ACC112 (cell line): Measurements from ENCODE around the gene POLN.
"Not testable (repeated sequence)": the region's sequence is repeated elsewhere in the genome, so short reads cannot be mapped to it uniquely, and the experiment has no call there.

Experiments
- H2AFZ ChIP-seq: fragments of 200-600 bp; sonication (generic); one replicate; pipeline ENCODE4 v1.6.0; 2017; ENCODE audit warnings: antibody characterized with exemption, low read length; ENCODE audit not compliant: unreplicated experiment
- H3K27ac ChIP-seq: fragments of 200-600 bp; sonication (generic); 2 replicates; pipeline ENCODE4 v1.5.1; 2014; ENCODE audit warnings: low read depth, mild to moderate bottlenecking, antibody characterized with exemption, low read length, moderate library complexity
- H3K27me3 ChIP-seq: fragments of 200-600 bp; sonication (generic); 2 replicates; pipeline ENCODE4 v1.6.1; 2014; ENCODE audit warnings: mild to moderate bottlenecking, antibody characterized with exemption, low read length, moderate library complexity, mixed read lengths; ENCODE audit not compliant: insufficient read depth
- H3K36me3 ChIP-seq: fragments of 200-600 bp; sonication (generic); 2 replicates; pipeline ENCODE4 v1.6.1; 2016; ENCODE audit warnings: mild to moderate bottlenecking, antibody characterized with exemption, low read length, moderate library complexity, mixed read lengths; ENCODE audit not compliant: insufficient read depth
- H3K4me1 ChIP-seq: fragments of 200-600 bp; sonication (generic); one replicate; pipeline ENCODE4 v1.6.1; 2016; ENCODE audit warnings: low read length, mixed read lengths; ENCODE audit not compliant: insufficient read depth, unreplicated experiment, control insufficient read depth
- H3K4me3 ChIP-seq: fragments of 200-600 bp; sonication (generic); 2 replicates; pipeline ENCODE4 v1.5.1; 2014; ENCODE audit warnings: mild to moderate bottlenecking, low read depth, low read length
- H3K79me2 ChIP-seq: fragments of 200-600 bp; sonication (generic); one replicate; pipeline ENCODE4 v1.6.0; 2016; ENCODE audit warnings: low read length; ENCODE audit not compliant: control insufficient read depth, unreplicated experiment, insufficient read depth

Gene POLN

GRCh38 chr4:2172627-2173231, 69.2 kb downstream of the POLN start:
- no peaks in the 10 kb centered on the region for H3K36me3 ChIP-seq
- no peak overlapping the region for H3K4me3 ChIP-seq
- H3K27me3 ChIP-seq = no peaks in the 10 kb centered on the region
- H2AFZ ChIP-seq = no peak overlapping the region
- no peaks in the 10 kb centered on the region for H3K79me2 ChIP-seq
- no peaks in the 10 kb centered on the region for H3K4me1 ChIP-seq
- no peak overlapping the region for H3K27ac ChIP-seq

- no peak overlapping the region for H3K27ac ChIP-seq
- H2AFZ ChIP-seq = no peak overlapping the region
- H3K36me3 ChIP-seq = no peaks in the 10 kb centered on the region
- no peaks in the 10 kb centered on the region for H3K27me3 ChIP-seq
- no peaks in the 10 kb centered on the region for H3K4me1 ChIP-seq
- H3K79me2 ChIP-seq = no peaks in the 10 kb centered on the region
- H3K4me3 ChIP-seq = no peak overlapping the region
Measured at GRCh38 chr4:2172161-2172560, 69.8 kb downstream of the POLN start.

GRCh38 chr4:2168469-2169319, 73.2 kb downstream of the POLN start:
- H3K27ac ChIP-seq = no peak overlapping the region
- H3K4me3 ChIP-seq = no peak overlapping the region
- H3K36me3 ChIP-seq = no peaks in the 10 kb centered on the region
- H3K4me1 ChIP-seq = no peaks in the 10 kb centered on the region
- no peak overlapping the region for H2AFZ ChIP-seq
- H3K27me3 ChIP-seq = no peaks in the 10 kb centered on the region
- no peaks in the 10 kb centered on the region for H3K79me2 ChIP-seq

DNA sequence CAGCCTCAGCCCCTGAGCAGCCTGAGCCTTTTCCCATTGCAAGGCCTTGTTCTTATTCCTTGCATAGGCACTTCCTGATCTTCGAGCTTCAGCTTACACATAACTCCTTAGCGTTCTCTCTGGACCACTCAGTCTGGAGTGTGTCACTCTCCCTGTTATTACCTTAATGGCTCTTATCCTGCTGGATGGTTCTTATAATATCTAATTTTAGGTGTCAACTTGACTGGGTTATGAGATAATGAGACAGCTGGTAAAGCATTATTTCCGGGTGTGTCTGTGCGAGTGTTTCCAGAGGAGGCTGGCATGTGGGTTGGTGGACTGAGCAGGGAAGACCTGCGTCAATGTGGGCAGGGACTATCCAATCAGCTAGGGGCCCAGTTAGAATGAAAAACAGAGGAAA, 75.7 kb downstream of the POLN start:
- Histone ChIP-seq H3K79me2 (no peaks in the 10 kb centered on the region), H3K36me3 (no peaks in the 10 kb centered on the region), H3K4me3 (no peak overlapping the region), H3K27ac (no peak overlapping the region), H3K4me1 (no peaks in the 10 kb centered on the region), H3K27me3 (no peaks in the 10 kb centered on the region), H2AFZ (no peak overlapping the region)

DNA sequence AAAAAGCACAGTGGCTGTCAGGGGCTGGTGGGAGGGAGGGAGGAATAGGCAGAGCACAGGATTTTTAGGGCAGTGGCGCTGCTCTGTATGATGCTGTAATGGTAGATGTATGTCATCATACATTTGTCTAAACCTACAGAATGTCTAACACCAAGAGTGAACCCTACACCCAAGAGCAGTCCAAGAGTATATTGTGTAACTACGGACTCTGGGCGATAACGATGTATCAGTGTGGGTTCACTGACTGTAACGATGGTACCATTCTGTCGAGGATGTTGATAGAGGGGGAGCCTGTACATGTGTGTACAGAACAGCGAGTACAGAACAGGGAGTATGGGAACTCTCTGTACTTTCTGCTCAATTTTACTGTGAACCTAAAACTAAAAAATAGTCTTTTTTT, 76.5 kb downstream of the POLN start:
- H3K27me3 ChIP-seq = no peaks in the 10 kb centered on the region
- no peaks in the 10 kb centered on the region for H3K79me2 ChIP-seq
- H2AFZ ChIP-seq = no peak overlapping the region
- H3K27ac ChIP-seq = no peak overlapping the region
- no peaks in the 10 kb centered on the region for H3K4me1 ChIP-seq
- H3K4me3 ChIP-seq = no peak overlapping the region
- no peaks in the 10 kb centered on the region for H3K36me3 ChIP-seq

- no peak overlapping the region for H2AFZ ChIP-seq
- H3K4me3 ChIP-seq = no peak overlapping the region
- H3K4me1 ChIP-seq = no peaks in the 10 kb centered on the region
- H3K36me3 ChIP-seq = no peaks in the 10 kb centered on the region
- H3K27ac ChIP-seq = no peak overlapping the region
- H3K27me3 ChIP-seq = no peaks in the 10 kb centered on the region
- H3K79me2 ChIP-seq = no peaks in the 10 kb centered on the region
Measured at GRCh38 chr4:2163311-2163821, 78.6 kb downstream of the POLN start.

DNA sequence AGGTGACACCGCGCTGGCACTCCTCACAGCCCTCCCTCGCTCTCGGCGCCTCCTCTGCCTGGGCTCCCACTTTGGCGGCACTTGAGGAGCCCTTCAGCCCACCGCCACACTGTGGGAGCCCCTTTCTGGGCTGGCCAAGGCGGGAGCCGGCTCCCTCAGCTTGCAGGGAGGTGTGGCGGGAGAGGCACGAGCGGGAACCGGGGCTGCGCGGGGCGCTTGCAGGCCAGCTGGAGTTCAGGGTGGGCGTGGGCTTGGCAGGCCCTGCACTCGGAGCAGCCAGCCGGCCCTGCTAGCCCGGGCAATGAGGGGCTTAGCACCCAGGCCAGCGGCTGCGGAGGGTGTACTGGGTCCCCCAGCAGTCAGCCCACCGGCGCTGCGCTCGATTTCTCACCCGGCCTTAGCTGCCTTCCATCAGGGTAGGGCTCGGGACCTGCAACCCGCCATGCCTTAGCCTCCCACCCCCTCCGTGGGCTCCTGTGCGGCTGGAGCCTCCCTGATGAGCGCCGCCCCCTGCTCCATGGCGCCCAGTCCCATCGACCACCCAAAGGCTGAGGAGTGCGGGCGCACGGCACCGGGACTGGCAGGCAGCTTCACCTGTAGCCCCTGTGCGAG, 80.7 kb downstream of the POLN start:
- H3K36me3 ChIP-seq, H3K79me2 ChIP-seq, H3K4me1 ChIP-seq, H2AFZ ChIP-seq, H3K27ac ChIP-seq, H3K4me3 ChIP-seq, H3K27me3 ChIP-seq: not testable (repeated sequence)

DNA sequence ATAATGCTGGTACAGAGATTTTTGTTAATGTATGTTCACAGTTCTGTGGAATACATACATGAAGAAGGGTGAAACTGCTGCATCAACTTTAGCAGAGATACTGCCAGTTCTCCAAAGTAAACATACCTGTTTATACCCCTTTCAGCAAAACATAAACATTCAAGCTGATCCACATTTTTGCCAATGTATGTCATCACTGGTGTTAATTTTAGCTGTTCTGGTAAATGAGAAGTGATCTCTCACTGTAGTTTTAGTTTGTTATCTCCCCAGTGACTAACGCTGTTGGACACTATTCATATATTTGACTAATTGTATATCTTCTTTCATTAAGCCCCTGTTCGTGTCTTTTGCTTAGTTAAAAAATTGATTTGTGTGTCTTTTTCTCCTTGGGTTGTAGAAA, 82.0 kb downstream of the POLN start:
- Histone ChIP-seq H3K4me3 (no peak overlapping the region), H3K27ac (no peak overlapping the region), H3K27me3 (no peaks in the 10 kb centered on the region), H3K36me3 (0 out of 2 replicates have a peak, but pooled peaks cover under 1% of the 10 kb centered on the region), H3K79me2 (no peaks in the 10 kb centered on the region), H2AFZ (no peak overlapping the region), H3K4me1 (no peaks in the 10 kb centered on the region)

DNA sequence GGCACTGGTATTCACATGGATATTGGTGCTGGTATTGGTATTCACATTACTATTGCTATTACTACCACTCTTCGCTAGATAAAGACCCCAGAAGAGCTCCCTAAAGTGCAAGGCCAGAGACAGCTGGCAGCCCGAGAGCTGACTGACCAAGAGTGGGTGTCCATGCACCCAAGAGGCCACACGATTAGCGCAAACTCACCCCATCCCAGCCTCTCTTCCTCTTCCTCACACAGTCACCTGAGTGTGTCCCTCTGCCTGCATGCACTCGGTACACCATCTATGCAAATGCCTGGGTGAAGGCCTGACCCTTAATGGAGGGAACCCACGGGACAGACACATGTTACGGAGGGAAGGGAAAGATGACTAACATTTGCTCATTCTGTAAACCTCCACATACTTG, 86.7 kb downstream of the POLN start:
- H2AFZ ChIP-seq = no peak overlapping the region
- no peaks in the 10 kb centered on the region for H3K79me2 ChIP-seq
- no peaks in the 10 kb centered on the region for H3K4me1 ChIP-seq
- no peak overlapping the region for H3K4me3 ChIP-seq
- H3K27ac ChIP-seq = no peak overlapping the region
- H3K36me3 ChIP-seq = 0 out of 2 replicates have a peak, but pooled peaks cover 6% of the 10 kb centered on the region
- H3K27me3 ChIP-seq = no peaks in the 10 kb centered on the region

GRCh38 chr4:2154215-2154740, 87.6 kb downstream of the POLN start:
- Histone ChIP-seq H2AFZ (no peak overlapping the region), H3K36me3 (0 out of 2 replicates have a peak, but pooled peaks cover 6% of the 10 kb centered on the region), H3K79me2 (no peaks in the 10 kb centered on the region), H3K4me3 (no peak overlapping the region), H3K27me3 (no peaks in the 10 kb centered on the region), H3K27ac (no peak overlapping the region), H3K4me1 (no peaks in the 10 kb centered on the region)
